Measurements from ENCODE around the gene ATG9A. TPM values are rescaled to one million over a fixed set of nuclear protein-coding genes. Genes with fewer than 3 reads are reported as not detected.
A peak's percentile ranks its signal among the peaks of the same experiment; 100 is the strongest.

ATG9A gene
- total RNA-seq, 2 donors from 2014 or later, result 45.4 to 45.7 TPM

DNA sequence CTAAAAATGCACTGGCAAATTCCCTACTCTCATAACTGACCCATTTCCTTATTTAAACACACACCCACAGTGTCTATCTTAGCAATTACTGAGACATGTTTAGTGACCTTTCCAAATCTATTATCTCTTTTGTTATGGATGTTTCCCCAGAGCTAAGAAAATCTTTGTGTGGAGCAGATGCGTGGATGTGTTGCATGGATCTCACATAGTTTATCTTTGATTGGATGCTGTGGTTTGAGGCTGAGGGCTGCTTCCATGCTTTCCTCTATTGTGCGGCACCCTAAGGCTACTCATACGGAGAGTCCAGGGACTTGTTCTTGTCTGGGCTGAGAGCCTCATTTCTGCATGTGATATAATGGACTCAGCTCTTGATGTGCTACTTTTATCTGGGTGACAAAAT, 4.9 kb upstream of the ATG9A start:
- Histone ChIP-seq H3K27me3 (ENCODE audit: control insufficient read depth, insufficient read depth, low read length, poor library complexity, severe bottlenecking) (no peaks in the 10 kb centered on the region), H3K9ac (ENCODE audit: extremely low read depth, low read length, poor library complexity, severe bottlenecking) (no peak overlapping the region), H3K4me3 (ENCODE audit: low read length) (no peak overlapping the region), H3K27ac (ENCODE audit: low read depth, low read length) (no peak overlapping the region), H3K9me3 (ENCODE audit: control insufficient read depth, low read length) (no peaks in the 10 kb centered on the region), H3K4me1 (ENCODE audit: control insufficient read depth, insufficient read depth, low read length) (no peaks in the 10 kb centered on the region), H3K36me3 (ENCODE audit: control insufficient read depth, insufficient read depth, low read length) (peaks cover 67% of the 10 kb centered on the region)
- WGBS, 2 experiments (ENCODE audit: insufficient coverage in 1 of 2, insufficient read length in 1 of 2), result 95 to 100% methylated on average over 1 to 3 of the region's 3 CpGs
- H3K4me1 Mint-ChIP-seq, result peaks cover 3% of the 10 kb centered on the region
- H3K36me3 Mint-ChIP-seq (ENCODE audit: low read depth), result peaks cover 56% of the 10 kb centered on the region
- DNase-seq, result no peak
- no peak overlapping the region for H3K4me3 Mint-ChIP-seq
- TF ChIP-seq, protein P1, sequence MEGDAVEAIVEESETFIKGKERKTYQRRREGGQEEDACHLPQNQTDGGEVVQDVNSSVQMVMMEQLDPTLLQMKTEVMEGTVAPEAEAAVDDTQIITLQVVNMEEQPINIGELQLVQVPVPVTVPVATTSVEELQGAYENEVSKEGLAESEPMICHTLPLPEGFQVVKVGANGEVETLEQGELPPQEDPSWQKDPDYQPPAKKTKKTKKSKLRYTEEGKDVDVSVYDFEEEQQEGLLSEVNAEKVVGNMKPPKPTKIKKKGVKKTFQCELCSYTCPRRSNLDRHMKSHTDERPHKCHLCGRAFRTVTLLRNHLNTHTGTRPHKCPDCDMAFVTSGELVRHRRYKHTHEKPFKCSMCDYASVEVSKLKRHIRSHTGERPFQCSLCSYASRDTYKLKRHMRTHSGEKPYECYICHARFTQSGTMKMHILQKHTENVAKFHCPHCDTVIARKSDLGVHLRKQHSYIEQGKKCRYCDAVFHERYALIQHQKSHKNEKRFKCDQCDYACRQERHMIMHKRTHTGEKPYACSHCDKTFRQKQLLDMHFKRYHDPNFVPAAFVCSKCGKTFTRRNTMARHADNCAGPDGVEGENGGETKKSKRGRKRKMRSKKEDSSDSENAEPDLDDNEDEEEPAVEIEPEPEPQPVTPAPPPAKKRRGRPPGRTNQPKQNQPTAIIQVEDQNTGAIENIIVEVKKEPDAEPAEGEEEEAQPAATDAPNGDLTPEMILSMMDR (conservative IDR thresholded peaks at IDR 0.05), result no peak
- no peaks in the 10 kb centered on the region for H3K9me3 Mint-ChIP-seq
- no peak overlapping the region for H3K27ac Mint-ChIP-seq
- H3K27me3 Mint-ChIP-seq (ENCODE audit: insufficient read depth), result no peaks in the 10 kb centered on the region

DNA sequence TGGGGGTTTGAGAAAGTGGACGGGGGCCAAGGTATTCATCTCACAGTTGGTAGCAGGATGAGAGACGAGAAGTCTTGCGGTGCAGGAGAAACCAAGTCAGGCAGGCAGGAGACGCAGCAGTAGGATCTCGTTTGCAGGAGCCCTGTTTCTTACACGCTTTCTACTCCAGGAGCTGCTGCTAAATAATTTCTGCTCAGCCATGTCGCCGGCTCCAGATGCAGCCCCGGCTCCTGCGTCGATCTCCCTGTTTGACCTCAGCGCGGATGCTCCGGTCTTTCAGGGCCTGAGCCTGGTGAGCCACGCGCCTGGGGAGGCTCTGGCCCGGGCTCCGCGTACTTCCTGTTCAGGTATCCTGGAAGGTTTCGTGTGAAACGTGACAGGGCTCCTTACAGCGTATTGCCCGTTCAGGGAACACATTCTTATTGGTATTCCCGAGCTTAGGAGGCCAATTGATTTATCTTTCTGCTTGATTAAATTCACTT, 664 bp upstream of the ATG9A start:
- Histone ChIP-seq H3K9ac (ENCODE audit: extremely low read depth, low read length, poor library complexity, severe bottlenecking) (peak overlapping the region; percentile 84), H3K9me3 (ENCODE audit: control insufficient read depth, low read length) (no peaks in the 10 kb centered on the region), H3K27me3 (ENCODE audit: control insufficient read depth, insufficient read depth, low read length, poor library complexity, severe bottlenecking) (no peaks in the 10 kb centered on the region), H3K4me3 (ENCODE audit: low read length) (peak overlapping the region; percentile 98), H3K36me3 (ENCODE audit: control insufficient read depth, insufficient read depth, low read length) (peaks cover 50% of the 10 kb centered on the region), H3K4me1 (ENCODE audit: control insufficient read depth, insufficient read depth, low read length) (peaks cover 2% of the 10 kb centered on the region), H3K27ac (ENCODE audit: low read depth, low read length) (peak overlapping the region; percentile 87)
- peaks cover 9% of the 10 kb centered on the region for H3K4me1 Mint-ChIP-seq
- peaks cover 42% of the 10 kb centered on the region for H3K36me3 Mint-ChIP-seq (ENCODE audit: low read depth)
- no peaks in the 10 kb centered on the region for H3K27me3 Mint-ChIP-seq (ENCODE audit: insufficient read depth)
- DNase-seq, result peak; percentile 81
- H3K4me3 Mint-ChIP-seq, result peak overlapping the region; percentile 97
- 1 to 2% methylated on average over 20 to 24 of the region's 24 CpGs for WGBS, 2 experiments (ENCODE audit: insufficient coverage in 1 of 2, insufficient read length in 1 of 2)
- H3K27ac Mint-ChIP-seq, result peak overlapping the region; percentile 98
- TF ChIP-seq, protein P1 (conservative IDR thresholded peaks at IDR 0.05), result no peak
- H3K9me3 Mint-ChIP-seq, result no peaks in the 10 kb centered on the region

DNA sequence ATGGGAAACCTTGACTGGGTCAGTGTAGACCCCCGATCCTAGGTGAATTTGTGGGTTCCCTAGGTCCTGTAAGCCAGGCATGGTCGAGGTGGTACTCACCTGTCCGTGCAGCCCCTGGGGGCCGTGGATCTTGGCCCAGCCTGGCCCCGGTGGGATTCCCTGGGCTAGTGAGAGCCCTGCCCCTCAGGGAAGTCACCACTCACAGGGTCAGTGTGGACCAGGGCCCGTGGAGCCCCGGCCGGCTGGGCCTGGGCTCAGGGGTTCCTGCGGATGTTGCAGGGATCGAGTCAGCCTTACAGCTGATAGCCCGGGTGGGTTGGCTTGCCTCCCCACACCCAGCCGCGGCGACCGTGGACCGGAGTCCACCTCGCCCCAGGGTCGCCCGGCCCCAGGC, 528 bp downstream of the ATG9A start:
- H3K27ac Mint-ChIP-seq, result peak overlapping the region; percentile 55
- H3K27ac ChIP-seq (ENCODE audit: low read depth, low read length), result peak overlapping the region; percentile 81
- 10 to 13% methylated on average over 5 to 19 of the region's 19 CpGs for WGBS, 2 experiments (ENCODE audit: insufficient coverage in 1 of 2, insufficient read length in 1 of 2)

More for the DNA sequence above, 528 bp downstream of the ATG9A start:
- Mint-ChIP-seq H3K9me3 (no peaks in the 10 kb centered on the region), H3K4me1 (peaks cover 9% of the 10 kb centered on the region), H3K27me3 (ENCODE audit: insufficient read depth) (no peaks in the 10 kb centered on the region), H3K4me3 (peak overlapping the region; percentile 97), H3K36me3 (ENCODE audit: low read depth) (peaks cover 44% of the 10 kb centered on the region)
- Histone ChIP-seq H3K4me3 (ENCODE audit: low read length) (peak overlapping the region; percentile 98), H3K27me3 (ENCODE audit: control insufficient read depth, insufficient read depth, low read length, poor library complexity, severe bottlenecking) (no peaks in the 10 kb centered on the region), H3K36me3 (ENCODE audit: control insufficient read depth, insufficient read depth, low read length) (peaks cover 48% of the 10 kb centered on the region), H3K9me3 (ENCODE audit: control insufficient read depth, low read length) (no peaks in the 10 kb centered on the region), H3K4me1 (ENCODE audit: control insufficient read depth, insufficient read depth, low read length) (peaks cover 2% of the 10 kb centered on the region), H3K9ac (ENCODE audit: extremely low read depth, low read length, poor library complexity, severe bottlenecking) (peak overlapping the region; percentile 84)
- no peak for DNase-seq
- TF ChIP-seq, protein P1 (conservative IDR thresholded peaks at IDR 0.05), result no peak
